OCI-LY1 (cell line): ENCODE results near the gene ACSS1.

Source experiments
- EZH2 ChIP-seq: fragments of 200-600 bp; sonication (generic), shearing (Covaris generic); IDR thresholded peaks from 2 replicates; pipeline ENCODE4 v1.8.0; 2017; ENCODE audit warnings: borderline replicate concordance, mixed run types, mild to moderate bottlenecking, antibody characterized with exemption, low read length, moderate library complexity, mixed read lengths
- TF ChIP-seq, protein P1 (sequence below): fragments of 200-600 bp; sonication (generic), shearing (Covaris generic); IDR thresholded peaks from 2 replicates; pipeline ENCODE4 v1.5.1; 2017; ENCODE audit warnings: mild to moderate bottlenecking, antibody characterized with exemption, low read length, moderate library complexity, mixed read lengths

DNA sequence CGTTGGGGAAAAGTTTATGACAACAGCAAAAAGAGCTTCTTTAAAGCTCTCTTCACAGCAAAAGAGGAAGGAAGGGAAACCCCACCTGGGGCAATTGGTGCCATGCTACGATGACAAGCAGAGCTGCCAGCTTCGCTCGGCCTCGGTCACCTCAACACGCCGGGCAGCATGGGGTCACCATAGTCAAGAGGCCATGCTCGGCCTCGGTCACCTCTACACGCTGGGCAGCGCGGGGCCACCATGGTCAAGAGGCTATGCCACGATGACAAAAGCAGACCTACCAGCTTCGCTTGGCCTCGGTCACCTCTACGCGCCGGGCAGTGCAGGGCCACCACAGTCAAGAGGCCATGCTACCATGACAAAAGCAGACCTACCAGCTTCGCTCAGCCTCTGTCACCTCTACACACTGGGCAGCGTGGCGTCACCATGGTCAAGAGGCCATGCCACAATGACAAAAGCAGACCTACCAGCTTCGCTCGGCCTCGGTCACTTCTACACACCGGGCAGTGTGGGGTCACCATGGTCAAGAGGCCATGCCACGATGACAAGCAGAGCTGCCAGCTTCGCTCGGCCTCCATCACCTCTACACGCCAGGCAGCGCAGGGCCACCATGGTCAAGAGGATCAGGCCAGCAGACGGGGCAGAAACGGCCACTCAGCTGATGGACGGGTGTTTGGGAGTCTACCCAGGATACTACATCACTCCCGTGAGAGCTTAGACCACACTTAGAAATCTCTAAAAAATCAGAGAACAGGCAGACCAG, 77.5 kb downstream of the ACSS1 start:
- TF ChIP-seq, protein P1, sequence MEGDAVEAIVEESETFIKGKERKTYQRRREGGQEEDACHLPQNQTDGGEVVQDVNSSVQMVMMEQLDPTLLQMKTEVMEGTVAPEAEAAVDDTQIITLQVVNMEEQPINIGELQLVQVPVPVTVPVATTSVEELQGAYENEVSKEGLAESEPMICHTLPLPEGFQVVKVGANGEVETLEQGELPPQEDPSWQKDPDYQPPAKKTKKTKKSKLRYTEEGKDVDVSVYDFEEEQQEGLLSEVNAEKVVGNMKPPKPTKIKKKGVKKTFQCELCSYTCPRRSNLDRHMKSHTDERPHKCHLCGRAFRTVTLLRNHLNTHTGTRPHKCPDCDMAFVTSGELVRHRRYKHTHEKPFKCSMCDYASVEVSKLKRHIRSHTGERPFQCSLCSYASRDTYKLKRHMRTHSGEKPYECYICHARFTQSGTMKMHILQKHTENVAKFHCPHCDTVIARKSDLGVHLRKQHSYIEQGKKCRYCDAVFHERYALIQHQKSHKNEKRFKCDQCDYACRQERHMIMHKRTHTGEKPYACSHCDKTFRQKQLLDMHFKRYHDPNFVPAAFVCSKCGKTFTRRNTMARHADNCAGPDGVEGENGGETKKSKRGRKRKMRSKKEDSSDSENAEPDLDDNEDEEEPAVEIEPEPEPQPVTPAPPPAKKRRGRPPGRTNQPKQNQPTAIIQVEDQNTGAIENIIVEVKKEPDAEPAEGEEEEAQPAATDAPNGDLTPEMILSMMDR: no peak
- no peak for TF ChIP-seq EZH2
